Loucy (cell line): ENCODE results near the gene FHIT.
"Not testable (repeated sequence)": the region's sequence is repeated elsewhere in the genome, so short reads cannot be mapped to it uniquely, and the experiment has no call there.

ENCODE experiments used
- H2AFZ ChIP-seq: fragments of 200-600 bp; sonication (generic); 2 replicates; pipeline ENCODE4 v1.6.0; 2016; ENCODE audit warnings: antibody characterized with exemption, mild to moderate bottlenecking, low read length, moderate library complexity
- H3F3A ChIP-seq: fragments of 200-600 bp; 2 replicates; pipeline ENCODE4 v1.6.0; 2016; ENCODE audit warnings: antibody characterized with exemption, low read depth, mild to moderate bottlenecking
- H3K27me3 ChIP-seq: fragments of 200-600 bp; sonication (generic); 2 replicates; pipeline ENCODE4 v1.6.1; 2014; ENCODE audit warnings: low read length, mild to moderate bottlenecking; ENCODE audit not compliant: insufficient read depth, poor library complexity, severe bottlenecking
- H3K36me3 ChIP-seq: fragments of 200-600 bp; sonication (generic); 2 replicates; pipeline ENCODE4 v1.6.1; 2016; ENCODE audit warnings: low read length; ENCODE audit not compliant: insufficient read depth
- H3K4me1 ChIP-seq: fragments of 200-600 bp; sonication (generic); 2 replicates; pipeline ENCODE4 v1.5.1; 2014; ENCODE audit warnings: low read length, mild to moderate bottlenecking; ENCODE audit not compliant: insufficient read depth, poor library complexity, severe bottlenecking
- H3K4me2 ChIP-seq: fragments of 200-600 bp; sonication (generic); 2 replicates; pipeline ENCODE4 v1.6.0; 2014; ENCODE audit warnings: antibody characterized with exemption, low read length, low read depth, mild to moderate bottlenecking; ENCODE audit not compliant: poor library complexity, severe bottlenecking
- H3K4me3 ChIP-seq: fragments of 200-600 bp; sonication (generic); 2 replicates; pipeline ENCODE4 v1.5.1; 2014; ENCODE audit warnings: low read length, mild to moderate bottlenecking, mixed read lengths; ENCODE audit not compliant: poor library complexity, severe bottlenecking
- H3K79me2 ChIP-seq: fragments of 200-600 bp; sonication (generic); 2 replicates; pipeline ENCODE4 v1.6.1; 2014; ENCODE audit warnings: low read length; ENCODE audit not compliant: insufficient read depth
- H3K9ac ChIP-seq: fragments of 200-600 bp; sonication (generic); 2 replicates; pipeline ENCODE4 v1.6.0; 2014; ENCODE audit warnings: mild to moderate bottlenecking, low read depth, low read length, moderate library complexity; ENCODE audit not compliant: poor library complexity, severe bottlenecking
- H3K9me2 ChIP-seq: fragments of 200-600 bp; sonication (generic); replicated peaks from 2 replicates; pipeline ENCODE4 v1.6.1; 2016; ENCODE audit warnings: low read depth, low read length, mixed read lengths
- H3K9me3 ChIP-seq: fragments of 200-600 bp; sonication (generic); 2 replicates; pipeline ENCODE4 v1.6.1; 2014; ENCODE audit warnings: mild to moderate bottlenecking, antibody characterized with exemption, low read length, low read depth; ENCODE audit not compliant: insufficient read depth
- H4K20me1 ChIP-seq: fragments of 200-600 bp; sonication (generic); 2 replicates; pipeline ENCODE4 v1.6.0; 2014; ENCODE audit warnings: antibody characterized with exemption, low read length, mild to moderate bottlenecking; ENCODE audit not compliant: insufficient read depth, poor library complexity, severe bottlenecking
- EZH2phosphoT487 ChIP-seq: fragments of 200-600 bp; IDR thresholded peaks from 2 replicates; pipeline ENCODE4 v1.6.1; 2018; ENCODE audit warnings: antibody characterized with exemption, mild to moderate bottlenecking, moderate library complexity, borderline replicate concordance
- TF ChIP-seq, protein P1 (sequence below): fragments of 200-600 bp; sonication (generic); conservative IDR thresholded peaks from 2 replicates; pipeline ENCODE4 v1.5.1; 2014; ENCODE audit warnings: mild to moderate bottlenecking, antibody characterized with exemption, low read length

Gene FHIT

DNA sequence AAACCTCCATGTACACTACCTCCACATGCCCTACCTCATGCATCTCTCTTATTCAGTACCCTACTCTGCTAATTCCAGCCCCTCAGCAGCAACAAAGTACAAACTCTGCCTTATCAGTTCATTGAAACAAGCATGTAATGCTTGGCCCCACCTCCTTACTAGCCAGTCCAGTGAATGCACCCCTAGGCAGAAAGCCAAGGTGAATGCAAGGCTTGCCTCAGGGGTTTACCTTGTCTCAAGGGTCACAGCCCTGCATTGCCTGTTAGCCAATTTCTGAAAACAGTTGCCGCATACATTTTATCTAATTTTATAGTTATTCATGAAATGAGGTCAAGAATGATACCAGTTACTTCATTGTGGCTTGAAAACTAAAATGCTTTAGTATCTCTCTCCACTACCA is 576.4 kb downstream of the FHIT start:
- no peak overlapping the region for H3K4me3 ChIP-seq
- no peaks in the 10 kb centered on the region for H3K36me3 ChIP-seq
- H2AFZ ChIP-seq = no peak overlapping the region
- no peaks in the 10 kb centered on the region; the same call in 1 of the 2 replicates for H3K9me3 ChIP-seq
- H3K9me2 ChIP-seq = no peaks in the 10 kb centered on the region
- H3K4me1 ChIP-seq = no peaks in the 10 kb centered on the region
- no peaks in the 10 kb centered on the region for H3K79me2 ChIP-seq
- no peak for TF ChIP-seq EZH2phosphoT487
- TF ChIP-seq, protein P1, sequence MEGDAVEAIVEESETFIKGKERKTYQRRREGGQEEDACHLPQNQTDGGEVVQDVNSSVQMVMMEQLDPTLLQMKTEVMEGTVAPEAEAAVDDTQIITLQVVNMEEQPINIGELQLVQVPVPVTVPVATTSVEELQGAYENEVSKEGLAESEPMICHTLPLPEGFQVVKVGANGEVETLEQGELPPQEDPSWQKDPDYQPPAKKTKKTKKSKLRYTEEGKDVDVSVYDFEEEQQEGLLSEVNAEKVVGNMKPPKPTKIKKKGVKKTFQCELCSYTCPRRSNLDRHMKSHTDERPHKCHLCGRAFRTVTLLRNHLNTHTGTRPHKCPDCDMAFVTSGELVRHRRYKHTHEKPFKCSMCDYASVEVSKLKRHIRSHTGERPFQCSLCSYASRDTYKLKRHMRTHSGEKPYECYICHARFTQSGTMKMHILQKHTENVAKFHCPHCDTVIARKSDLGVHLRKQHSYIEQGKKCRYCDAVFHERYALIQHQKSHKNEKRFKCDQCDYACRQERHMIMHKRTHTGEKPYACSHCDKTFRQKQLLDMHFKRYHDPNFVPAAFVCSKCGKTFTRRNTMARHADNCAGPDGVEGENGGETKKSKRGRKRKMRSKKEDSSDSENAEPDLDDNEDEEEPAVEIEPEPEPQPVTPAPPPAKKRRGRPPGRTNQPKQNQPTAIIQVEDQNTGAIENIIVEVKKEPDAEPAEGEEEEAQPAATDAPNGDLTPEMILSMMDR = no peak
- no peak overlapping the region for H3K4me2 ChIP-seq
- no peak overlapping the region for H3K9ac ChIP-seq
- H3F3A ChIP-seq = no peaks in the 10 kb centered on the region
- no peaks in the 10 kb centered on the region for H4K20me1 ChIP-seq
- H3K27me3 ChIP-seq = no peaks in the 10 kb centered on the region

DNA sequence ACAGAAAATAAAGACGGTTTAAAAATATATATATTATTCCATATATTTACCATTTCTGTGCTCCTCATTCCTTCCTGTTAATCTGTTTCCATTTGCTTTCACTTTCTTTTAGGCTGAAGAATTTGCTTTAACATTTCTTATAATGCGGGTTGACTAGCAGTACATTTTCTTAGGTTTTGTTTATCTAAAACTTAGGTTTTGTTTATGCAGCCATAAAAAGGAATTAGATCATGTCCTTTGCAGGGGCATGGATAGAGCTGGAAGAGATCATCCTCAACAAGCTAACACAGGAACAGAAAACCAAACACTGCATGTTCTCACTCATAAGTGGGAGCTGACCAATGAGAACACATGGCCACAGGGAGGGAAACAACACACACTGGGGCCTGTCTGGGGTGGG is 578.1 kb downstream of the FHIT start:
- Histone ChIP-seq H2AFZ (peak overlapping the region; percentile 32; the same call in 1 of the 2 replicates), H3K36me3 (no peaks in the 10 kb centered on the region), H3K9me2 (no peaks in the 10 kb centered on the region), H3K4me1 (no peaks in the 10 kb centered on the region), H3K4me3 (peak overlapping the region; percentile 6), H3K9me3 (no peaks in the 10 kb centered on the region; the same call in 1 of the 2 replicates), H4K20me1 (no peaks in the 10 kb centered on the region), H3K27me3 (no peaks in the 10 kb centered on the region), H3F3A (no peaks in the 10 kb centered on the region), H3K4me2 (no peak overlapping the region), H3K79me2 (no peaks in the 10 kb centered on the region), H3K9ac (no peak overlapping the region)
- TF ChIP-seq, protein P1 = no peak
- TF ChIP-seq EZH2phosphoT487 = no peak

DNA sequence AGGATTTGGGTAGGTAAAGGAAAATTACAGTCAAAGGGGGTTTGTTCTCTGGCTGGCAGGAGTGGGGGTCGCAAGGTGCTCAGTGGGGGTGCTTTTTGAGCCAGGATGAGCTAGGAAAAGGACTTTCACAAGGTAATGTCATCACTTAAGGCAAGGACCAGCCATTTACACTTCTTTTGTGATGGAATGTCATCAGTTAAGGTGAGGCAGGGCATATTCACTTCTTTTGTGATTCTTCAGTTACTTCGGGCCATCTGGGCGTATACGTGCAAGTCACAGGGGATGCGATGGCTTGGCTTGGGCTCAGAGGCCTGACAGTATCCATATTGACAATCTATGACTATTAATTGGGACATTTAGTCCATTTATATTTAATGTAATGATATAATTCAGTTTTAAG is 578.9 kb downstream of the FHIT start:
- H3K36me3 ChIP-seq, H3F3A ChIP-seq, H3K9me3 ChIP-seq, H4K20me1 ChIP-seq, H3K4me2 ChIP-seq, H3K9me2 ChIP-seq, H3K27me3 ChIP-seq, H3K4me3 ChIP-seq, H3K79me2 ChIP-seq, H3K9ac ChIP-seq, H2AFZ ChIP-seq, H3K4me1 ChIP-seq: not testable (repeated sequence)

DNA sequence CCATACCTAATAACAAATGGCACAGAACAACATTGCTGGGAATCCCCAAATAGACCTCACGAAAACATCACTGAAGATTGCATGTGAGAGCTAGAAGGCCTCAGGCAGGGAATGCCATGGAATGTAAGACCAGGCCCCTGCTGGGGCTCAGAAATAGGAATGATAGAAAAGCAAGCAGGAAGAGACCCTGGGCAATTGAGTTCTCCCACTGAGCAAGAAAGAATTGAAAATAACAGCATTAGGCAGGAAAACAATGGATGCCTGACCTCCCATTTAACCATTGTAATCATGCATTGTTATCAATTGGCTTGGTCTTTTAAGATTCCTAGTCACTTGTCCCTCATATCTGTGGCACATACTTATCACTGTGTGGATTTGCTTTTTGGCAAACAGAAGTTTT is 581.6 kb downstream of the FHIT start:
- no peaks in the 10 kb centered on the region for H3K9me2 ChIP-seq
- H3K4me3 ChIP-seq = no peak overlapping the region
- H3K9me3 ChIP-seq = no peaks in the 10 kb centered on the region; the same call in 1 of the 2 replicates
- TF ChIP-seq, protein P1 = no peak
- TF ChIP-seq EZH2phosphoT487 = no peak
- H3K9ac ChIP-seq = no peak overlapping the region
- H2AFZ ChIP-seq = no peak overlapping the region
- no peaks in the 10 kb centered on the region for H3K4me1 ChIP-seq
- no peaks in the 10 kb centered on the region for H3K36me3 ChIP-seq
- H3K79me2 ChIP-seq = no peaks in the 10 kb centered on the region
- no peaks in the 10 kb centered on the region for H4K20me1 ChIP-seq
- H3F3A ChIP-seq = no peaks in the 10 kb centered on the region
- H3K4me2 ChIP-seq = no peak overlapping the region
- no peaks in the 10 kb centered on the region for H3K27me3 ChIP-seq
